ENCODE data around the gene TAT. TPM values are rescaled to one million over a fixed set of nuclear protein-coding genes. Genes with fewer than 3 reads are reported as not detected.

The TAT gene
- polyA plus RNA-seq, 1 of the 3 experiments (the other 2 are of a cell fraction), result not detected

DNA sequence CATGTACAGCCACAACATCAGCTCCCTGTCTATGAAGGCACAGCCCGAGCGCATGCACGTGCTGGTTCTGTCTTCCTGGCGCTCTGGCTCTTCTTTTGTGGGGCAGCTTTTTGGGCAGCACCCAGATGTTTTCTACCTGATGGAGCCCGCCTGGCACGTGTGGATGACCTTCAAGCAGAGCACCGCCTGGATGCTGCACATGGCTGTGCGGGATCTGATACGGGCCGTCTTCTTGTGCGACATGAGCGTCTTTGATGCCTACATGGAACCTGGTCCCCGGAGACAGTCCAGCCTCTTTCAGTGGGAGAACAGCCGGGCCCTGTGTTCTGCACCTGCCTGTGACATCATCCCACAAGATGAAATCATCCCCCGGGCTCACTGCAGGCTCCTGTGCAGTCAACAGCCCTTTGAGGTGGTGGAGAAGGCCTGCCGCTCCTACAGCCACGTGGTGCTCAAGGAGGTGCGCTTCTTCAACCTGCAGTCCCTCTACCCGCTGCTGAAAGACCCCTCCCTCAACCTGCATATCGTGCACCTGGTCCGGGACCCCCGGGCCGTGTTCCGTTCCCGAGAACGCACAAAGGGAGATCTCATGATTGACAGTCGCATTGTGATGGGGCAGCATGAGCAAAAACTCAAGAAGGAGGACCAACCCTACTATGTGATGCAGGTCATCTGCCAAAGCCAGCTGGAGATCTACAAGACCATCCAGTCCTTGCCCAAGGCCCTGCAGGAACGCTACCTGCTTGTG, 40.0 kb downstream of the TAT start (continued):
- TF ChIP-seq RCOR1 (IDR thresholded peaks at IDR 0.05; ENCODE audit: low read length), result no peak
- no peak for TF ChIP-seq TCF12 (IDR thresholded peaks at IDR 0.05)

DNA sequence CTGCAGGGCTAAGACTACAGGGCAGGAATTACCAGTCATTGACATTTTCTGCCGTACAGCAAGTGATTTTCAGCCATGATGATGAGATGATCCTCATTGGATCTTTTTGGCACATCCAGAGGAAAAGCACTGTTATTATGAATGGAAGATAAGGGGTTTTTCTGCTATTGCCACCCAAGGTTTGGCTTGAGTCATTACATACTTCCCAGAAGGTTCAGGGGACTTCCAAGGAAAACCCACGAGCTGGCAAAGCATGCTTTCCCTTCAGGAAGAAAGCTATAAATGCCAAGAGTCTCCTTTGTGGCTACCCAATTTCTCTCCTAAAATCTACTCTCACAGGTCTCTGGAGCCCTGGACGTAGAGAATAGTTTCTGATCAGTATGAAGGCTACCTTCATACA, 44.5 kb downstream of the TAT start:
- POLR2A ChIA-PET, result no interaction called here
- WGBS (ENCODE audit: low lambda C conversion rate), result 47% methylated on average over 3 of the region's 3 CpGs
- no peaks in the 10 kb centered on the region for H3K36me3 ChIP-seq (replicated peaks in 1 of 2; ENCODE audit: control insufficient read depth in 1 of 2, insufficient read depth in 2 of 2, low read length in 1 of 2)
- no peak overlapping the region for H3K27ac ChIP-seq (ENCODE audit: low read depth in 2 of 2, low read length in 1 of 2)
- no peak overlapping the region for H3K4me3 ChIP-seq (ENCODE audit: low read depth in 2 of 2, low read length in 1 of 2)
- H4K20me1 ChIP-seq (ENCODE audit: insufficient read depth), result no peaks in the 10 kb centered on the region
- no peak overlapping the region for H3K9ac ChIP-seq
- no peaks in the 10 kb centered on the region for H3K9me3 ChIP-seq
- H3K9me2 ChIP-seq, result no peaks in the 10 kb centered on the region
- CTCF ChIA-PET, result interaction anchor here (1.0 to 3.4 kb wide), 3 partner anchors 33 to 120 kb away, joined by 3 to 13 read pairs (median 4); no protein-coding TSS in a partner anchor
- H3F3A ChIP-seq (replicated peaks; ENCODE audit: insufficient read depth), result no peaks in the 10 kb centered on the region
- H3K79me2 ChIP-seq (ENCODE audit: insufficient read depth), result no peaks in the 10 kb centered on the region
- DNase-seq, result no peak
- no peaks in the 10 kb centered on the region for H3K27me3 ChIP-seq (ENCODE audit: insufficient read depth)
- no peaks in the 10 kb centered on the region for H3K4me1 ChIP-seq (ENCODE audit: control insufficient read depth in 1 of 2, insufficient read depth in 2 of 2, low read depth in 1 of 2, low read length in 1 of 2)
- no peak overlapping the region for H3K4me2 ChIP-seq
- TF ChIP-seq TAF1 (IDR thresholded peaks at IDR 0.05; ENCODE audit: borderline replicate concordance, low read depth, low read length), result no peak
- TF ChIP-seq GABPA (IDR thresholded peaks at IDR 0.05; ENCODE audit: low read depth), result no peak
- no peak for TF ChIP-seq SMC3 (IDR thresholded peaks at IDR 0.05; ENCODE audit: low read depth, low read length)
- TF ChIP-seq RFX5 (IDR thresholded peaks at IDR 0.05; ENCODE audit: low read length), result no peak
- TF ChIP-seq TCF12 (IDR thresholded peaks at IDR 0.05), result no peak
- TF ChIP-seq, protein P1, sequence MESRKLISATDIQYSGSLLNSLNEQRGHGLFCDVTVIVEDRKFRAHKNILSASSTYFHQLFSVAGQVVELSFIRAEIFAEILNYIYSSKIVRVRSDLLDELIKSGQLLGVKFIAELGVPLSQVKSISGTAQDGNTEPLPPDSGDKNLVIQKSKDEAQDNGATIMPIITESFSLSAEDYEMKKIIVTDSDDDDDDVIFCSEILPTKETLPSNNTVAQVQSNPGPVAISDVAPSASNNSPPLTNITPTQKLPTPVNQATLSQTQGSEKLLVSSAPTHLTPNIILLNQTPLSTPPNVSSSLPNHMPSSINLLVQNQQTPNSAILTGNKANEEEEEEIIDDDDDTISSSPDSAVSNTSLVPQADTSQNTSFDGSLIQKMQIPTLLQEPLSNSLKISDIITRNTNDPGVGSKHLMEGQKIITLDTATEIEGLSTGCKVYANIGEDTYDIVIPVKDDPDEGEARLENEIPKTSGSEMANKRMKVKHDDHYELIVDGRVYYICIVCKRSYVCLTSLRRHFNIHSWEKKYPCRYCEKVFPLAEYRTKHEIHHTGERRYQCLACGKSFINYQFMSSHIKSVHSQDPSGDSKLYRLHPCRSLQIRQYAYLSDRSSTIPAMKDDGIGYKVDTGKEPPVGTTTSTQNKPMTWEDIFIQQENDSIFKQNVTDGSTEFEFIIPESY (IDR thresholded peaks at IDR 0.05; ENCODE audit: borderline replicate concordance, low read depth), result no peak
- no peak for TF ChIP-seq EZH2phosphoT487 (IDR thresholded peaks at IDR 0.05; ENCODE audit: borderline replicate concordance, low read depth)
- TF ChIP-seq SIN3A (IDR thresholded peaks at IDR 0.05; ENCODE audit: borderline replicate concordance, low read depth, low read length), result no peak
- TF ChIP-seq, protein P2, sequence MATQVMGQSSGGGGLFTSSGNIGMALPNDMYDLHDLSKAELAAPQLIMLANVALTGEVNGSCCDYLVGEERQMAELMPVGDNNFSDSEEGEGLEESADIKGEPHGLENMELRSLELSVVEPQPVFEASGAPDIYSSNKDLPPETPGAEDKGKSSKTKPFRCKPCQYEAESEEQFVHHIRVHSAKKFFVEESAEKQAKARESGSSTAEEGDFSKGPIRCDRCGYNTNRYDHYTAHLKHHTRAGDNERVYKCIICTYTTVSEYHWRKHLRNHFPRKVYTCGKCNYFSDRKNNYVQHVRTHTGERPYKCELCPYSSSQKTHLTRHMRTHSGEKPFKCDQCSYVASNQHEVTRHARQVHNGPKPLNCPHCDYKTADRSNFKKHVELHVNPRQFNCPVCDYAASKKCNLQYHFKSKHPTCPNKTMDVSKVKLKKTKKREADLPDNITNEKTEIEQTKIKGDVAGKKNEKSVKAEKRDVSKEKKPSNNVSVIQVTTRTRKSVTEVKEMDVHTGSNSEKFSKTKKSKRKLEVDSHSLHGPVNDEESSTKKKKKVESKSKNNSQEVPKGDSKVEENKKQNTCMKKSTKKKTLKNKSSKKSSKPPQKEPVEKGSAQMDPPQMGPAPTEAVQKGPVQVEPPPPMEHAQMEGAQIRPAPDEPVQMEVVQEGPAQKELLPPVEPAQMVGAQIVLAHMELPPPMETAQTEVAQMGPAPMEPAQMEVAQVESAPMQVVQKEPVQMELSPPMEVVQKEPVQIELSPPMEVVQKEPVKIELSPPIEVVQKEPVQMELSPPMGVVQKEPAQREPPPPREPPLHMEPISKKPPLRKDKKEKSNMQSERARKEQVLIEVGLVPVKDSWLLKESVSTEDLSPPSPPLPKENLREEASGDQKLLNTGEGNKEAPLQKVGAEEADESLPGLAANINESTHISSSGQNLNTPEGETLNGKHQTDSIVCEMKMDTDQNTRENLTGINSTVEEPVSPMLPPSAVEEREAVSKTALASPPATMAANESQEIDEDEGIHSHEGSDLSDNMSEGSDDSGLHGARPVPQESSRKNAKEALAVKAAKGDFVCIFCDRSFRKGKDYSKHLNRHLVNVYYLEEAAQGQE (IDR thresholded peaks at IDR 0.05; ENCODE audit: low read depth, low read length), result no peak
- TF ChIP-seq RXRA (IDR thresholded peaks at IDR 0.05; ENCODE audit: borderline replicate concordance, low read depth), result no peak
- H2AFZ ChIP-seq (ENCODE audit: low read depth), result no peak overlapping the region
